HUES64 (cell line): Measurements from ENCODE around the gene BARHL1.

Experiments used
- H3K27ac ChIP-seq: 2 replicates; pipeline ENCODE4 v1.7.0; 2013; ENCODE audit warnings: low read depth, low read length, inconsistent platforms
- H3K27me3 ChIP-seq: 2 replicates; pipeline ENCODE4 v1.6.1; 2013; ENCODE audit warnings: mild to moderate bottlenecking, low read length; ENCODE audit not compliant: insufficient read depth
- H3K36me3 ChIP-seq: 2 replicates; pipeline ENCODE4 v1.6.1; 2013; ENCODE audit warnings: mild to moderate bottlenecking, low read length; ENCODE audit not compliant: insufficient read depth
- H3K4me1 ChIP-seq: 2 replicates; pipeline ENCODE4 v1.6.1; 2013; ENCODE audit warnings: mild to moderate bottlenecking, low read length, moderate library complexity; ENCODE audit not compliant: insufficient read depth
- H3K4me3 ChIP-seq: 2 replicates; pipeline ENCODE4 v1.5.1; 2013; ENCODE audit warnings: mild to moderate bottlenecking, low read length, moderate library complexity
- H3K9ac ChIP-seq: 2 replicates; pipeline ENCODE4 v1.6.1; 2013; ENCODE audit warnings: mild to moderate bottlenecking, low read depth, low read length
- H3K9me3 ChIP-seq: 2 replicates; pipeline ENCODE4 v1.6.1; 2013; ENCODE audit warnings: low read depth, low read length; ENCODE audit not compliant: insufficient read depth
- WGBS: fragments of 150-250, 120-280 bp; methylation state at CpG from one replicate; pipeline ENCODE4 v1.1.7; 2013; ENCODE audit warnings: missing lambda C conversion rate; 5-methylcytosine and 5-hydroxymethylcytosine counted together

The BARHL1 gene

DNA sequence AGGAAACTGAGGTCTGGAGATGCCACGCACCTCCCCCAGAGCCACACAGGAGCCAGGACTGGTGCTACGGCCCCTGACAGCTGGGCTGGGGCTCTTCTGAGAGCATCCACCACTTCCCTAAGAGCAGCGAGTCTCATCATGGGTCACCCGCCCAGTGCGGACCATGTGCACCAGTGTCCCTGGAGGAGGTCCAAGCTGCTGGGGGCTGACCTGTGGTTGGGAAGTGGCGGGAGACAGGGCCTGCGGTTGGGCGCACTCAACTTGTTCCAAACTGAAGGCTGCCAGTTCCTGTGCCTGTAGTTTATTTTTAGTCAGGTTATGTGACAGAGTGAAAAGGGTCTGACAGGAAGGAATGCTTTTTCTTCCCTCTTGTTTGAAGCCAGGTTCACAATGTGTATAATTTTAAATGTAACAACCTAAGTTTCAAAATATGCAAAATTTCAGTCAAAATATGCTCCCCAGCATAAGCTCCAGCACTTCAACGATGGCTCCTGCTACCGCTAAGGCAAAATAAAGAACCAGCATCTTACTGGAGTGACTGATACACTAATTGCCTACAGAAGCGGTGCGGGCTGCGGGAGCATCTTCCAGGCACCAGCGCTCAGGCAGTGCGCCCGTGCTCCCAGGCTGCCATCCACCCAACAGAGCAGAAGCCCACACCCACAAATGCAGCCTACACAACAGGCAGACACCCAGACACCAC lies 14.8 kb downstream of the BARHL1 start:
- WGBS = 94% methylated on average over 16 of the region's 16 CpGs
- Histone ChIP-seq H3K4me1 (peaks cover 20% of the 10 kb centered on the region), H3K9me3 (no peaks in the 10 kb centered on the region), H3K9ac (no peak overlapping the region), H3K36me3 (peaks cover 29% of the 10 kb centered on the region), H3K27me3 (peaks cover 15% of the 10 kb centered on the region), H3K27ac (no peak overlapping the region), H3K4me3 (no peak overlapping the region)

DNA sequence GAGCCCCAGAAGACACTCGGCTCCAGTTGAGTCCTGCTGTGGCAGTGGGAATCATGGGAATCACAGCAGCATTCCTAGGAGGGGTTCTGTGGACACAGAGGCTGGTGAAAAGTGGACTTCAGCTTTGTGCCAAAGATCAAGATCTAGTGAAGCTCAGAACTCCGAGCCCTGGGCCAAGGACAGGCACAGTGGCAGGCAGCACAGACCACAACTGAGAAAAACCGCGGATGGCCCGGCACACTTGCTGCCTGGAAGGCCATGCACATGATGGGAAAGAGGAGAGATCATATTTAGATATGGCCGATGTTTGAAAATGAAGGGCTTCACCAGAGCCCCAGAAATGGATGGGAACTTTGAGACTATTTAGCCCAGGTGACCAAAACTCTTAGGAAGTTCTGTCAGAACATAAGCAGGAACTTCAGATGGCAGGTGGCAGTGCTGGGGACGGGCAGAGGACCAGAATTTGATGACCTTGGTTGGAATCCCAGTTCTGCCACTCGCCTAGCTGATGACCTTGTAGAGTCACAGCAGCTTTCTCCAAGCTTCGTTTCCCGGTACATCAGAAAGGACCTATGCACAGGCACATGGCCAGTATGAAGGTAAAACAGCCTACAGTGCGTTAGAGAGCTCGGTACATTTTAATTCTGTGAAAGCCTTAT lies 18.0 kb downstream of the BARHL1 start:
- WGBS = 94% methylated on average over 12 of the region's 12 CpGs

DNA sequence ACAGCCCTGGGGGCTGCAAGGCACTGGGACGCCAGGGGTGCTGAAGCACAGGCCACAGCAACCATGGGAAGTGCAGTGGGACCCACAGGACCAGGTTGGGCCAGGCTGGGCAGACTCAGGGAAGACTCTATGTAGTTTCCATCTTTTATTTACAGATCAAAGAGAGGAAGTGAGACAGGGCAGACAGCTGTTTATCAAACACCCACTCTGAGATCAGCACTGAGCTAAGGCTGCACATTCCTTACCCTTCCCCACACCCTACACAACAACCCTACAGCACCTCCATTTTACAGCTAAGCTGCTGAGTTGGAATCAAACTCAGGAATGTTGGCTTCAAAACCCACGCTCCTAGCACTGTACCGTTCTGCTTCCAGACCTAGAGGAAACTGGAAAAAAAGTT lies 19.8 kb downstream of the BARHL1 start:
- WGBS = 80% methylated on average over 3 of the region's 3 CpGs
- Histone ChIP-seq H3K4me3 (no peak overlapping the region), H3K27me3 (no peaks in the 10 kb centered on the region), H3K9ac (no peak overlapping the region), H3K27ac (no peak overlapping the region), H3K36me3 (peaks cover 31% of the 10 kb centered on the region), H3K4me1 (no peaks in the 10 kb centered on the region; the same call in 1 of the 2 replicates), H3K9me3 (no peaks in the 10 kb centered on the region)

More for the DNA sequence above, 18.0 kb downstream of the BARHL1 start:
- Histone ChIP-seq H3K27me3 (no peaks in the 10 kb centered on the region), H3K9me3 (no peaks in the 10 kb centered on the region), H3K9ac (no peak overlapping the region), H3K4me3 (no peak overlapping the region), H3K36me3 (peaks cover 23% of the 10 kb centered on the region), H3K4me1 (no peaks in the 10 kb centered on the region; the same call in 1 of the 2 replicates), H3K27ac (no peak overlapping the region)

DNA sequence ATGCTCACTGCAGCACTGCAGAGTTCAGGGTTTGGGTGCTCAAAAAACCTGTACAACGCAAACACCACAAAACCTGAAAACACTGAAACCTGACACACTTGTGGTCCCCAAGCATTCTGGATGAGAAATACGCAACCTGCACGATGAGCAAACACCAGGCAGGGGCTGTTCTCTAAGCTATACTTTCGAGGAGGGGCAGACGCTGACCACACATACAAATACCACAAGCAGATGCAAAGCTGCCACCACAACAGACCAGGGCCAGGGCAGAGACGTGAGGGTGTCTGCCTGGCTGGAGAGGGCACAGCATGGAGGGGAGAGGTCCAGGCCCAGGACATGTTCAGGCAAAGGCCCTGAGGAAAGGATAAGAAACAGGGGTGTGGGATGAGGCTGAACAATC lies 23.0 kb downstream of the BARHL1 start:
- 95% methylated on average over 6 of the region's 6 CpGs for WGBS

DNA sequence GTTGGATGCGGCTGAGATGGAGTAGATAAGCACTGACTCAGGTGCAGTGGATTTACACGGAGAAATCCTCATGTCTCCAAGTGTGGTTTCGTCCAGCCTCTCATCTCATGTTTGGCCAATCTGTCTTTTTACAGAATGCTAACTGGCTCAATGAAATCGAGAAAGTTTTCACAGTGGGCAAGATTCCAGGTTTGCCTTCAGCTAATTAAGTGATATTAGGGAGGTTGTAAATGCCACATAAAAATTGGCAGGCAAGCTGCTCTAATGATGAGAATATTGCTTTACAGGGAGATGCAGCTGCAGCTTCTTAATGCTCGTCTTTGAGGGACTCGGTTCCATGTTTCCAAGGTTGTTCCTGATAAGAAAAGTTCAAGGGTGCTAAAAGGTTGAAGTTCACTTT lies 23.7 kb downstream of the BARHL1 start:
- H3K9ac ChIP-seq = no peak overlapping the region
- WGBS = 96% methylated on average over 6 of the region's 6 CpGs

More for the DNA sequence above, 23.0 kb downstream of the BARHL1 start:
- Histone ChIP-seq H3K9ac (no peak overlapping the region), H3K4me1 (no peaks in the 10 kb centered on the region), H3K27ac (no peak overlapping the region), H3K36me3 (peaks cover 49% of the 10 kb centered on the region), H3K9me3 (no peaks in the 10 kb centered on the region), H3K27me3 (no peaks in the 10 kb centered on the region), H3K4me3 (no peak overlapping the region)

DNA sequence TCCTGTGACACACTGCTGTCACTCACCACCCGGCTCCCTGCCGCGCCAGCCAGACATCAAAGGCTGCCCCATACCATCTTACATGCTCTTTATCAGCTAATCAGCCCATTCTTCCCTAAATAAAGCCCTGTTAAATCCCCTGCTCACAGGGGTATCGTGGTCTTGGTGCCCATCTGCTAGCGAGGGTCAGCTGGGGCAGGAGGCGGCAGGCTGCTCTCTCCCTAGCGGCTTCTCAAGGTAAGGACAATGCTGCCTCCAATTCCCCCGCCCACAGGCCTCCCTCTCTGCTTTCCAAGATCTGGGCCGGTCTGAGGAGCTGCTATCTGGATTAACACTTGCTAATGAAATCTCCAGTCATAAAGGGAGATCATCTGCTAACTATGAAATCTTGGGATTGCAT lies 26.8 kb downstream of the BARHL1 start:
- no peak overlapping the region for H3K9ac ChIP-seq
- H3K27ac ChIP-seq = no peak overlapping the region
- no peaks in the 10 kb centered on the region for H3K4me1 ChIP-seq
- H3K36me3 ChIP-seq = peaks cover 70% of the 10 kb centered on the region
- H3K9me3 ChIP-seq = no peaks in the 10 kb centered on the region
- no peak overlapping the region for H3K4me3 ChIP-seq
- H3K27me3 ChIP-seq = no peaks in the 10 kb centered on the region
- WGBS = 84% methylated on average over 9 of the region's 9 CpGs

More for the DNA sequence above, 23.7 kb downstream of the BARHL1 start:
- Histone ChIP-seq H3K27me3 (no peaks in the 10 kb centered on the region), H3K4me1 (no peaks in the 10 kb centered on the region), H3K27ac (no peak overlapping the region), H3K9me3 (no peaks in the 10 kb centered on the region), H3K36me3 (peaks cover 53% of the 10 kb centered on the region), H3K4me3 (no peak overlapping the region)

DNA sequence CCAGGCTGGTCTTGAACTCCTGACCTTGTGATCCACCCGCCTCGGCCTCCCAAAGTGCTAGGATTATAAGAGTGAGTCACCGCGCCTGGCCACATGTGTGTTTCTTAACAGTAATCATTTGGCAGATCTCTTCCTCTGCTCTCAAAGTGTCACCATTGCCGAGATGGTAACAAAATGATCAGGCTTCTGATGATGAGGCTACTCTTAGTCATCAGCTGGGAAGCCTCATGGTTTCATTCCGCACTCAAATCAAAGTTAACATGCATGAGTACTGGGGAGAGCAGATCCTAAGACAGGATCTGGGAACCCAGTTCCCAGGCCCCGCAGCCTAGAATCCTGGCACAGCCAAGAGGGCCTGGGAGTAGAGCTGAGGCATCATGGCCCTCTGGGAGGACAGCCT lies 27.4 kb downstream of the BARHL1 start:
- Histone ChIP-seq H3K27ac (no peak overlapping the region), H3K36me3 (peaks cover 76% of the 10 kb centered on the region), H3K4me3 (no peak overlapping the region), H3K4me1 (no peaks in the 10 kb centered on the region), H3K27me3 (no peaks in the 10 kb centered on the region), H3K9me3 (no peaks in the 10 kb centered on the region), H3K9ac (no peak overlapping the region)
- WGBS = 94% methylated on average over 7 of the region's 7 CpGs

DNA sequence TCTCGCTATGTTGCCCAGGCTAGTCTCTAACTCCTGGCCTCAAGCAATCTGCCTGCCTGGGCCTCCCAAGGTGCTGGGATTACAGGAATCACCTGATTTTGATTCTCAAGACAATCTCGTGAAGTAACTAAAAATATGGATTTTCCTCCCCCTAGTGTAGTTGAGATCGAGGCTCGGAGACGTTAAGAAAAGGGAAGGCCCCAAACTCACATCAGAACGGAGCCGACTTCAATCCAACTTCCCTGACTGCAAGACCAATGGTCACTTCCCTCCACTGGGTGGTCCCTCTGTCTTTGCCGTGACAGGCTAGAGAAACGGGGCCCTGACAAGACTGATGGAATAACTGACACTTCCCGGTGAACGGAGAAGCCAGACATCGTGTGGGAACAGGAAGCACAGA lies 28.3 kb downstream of the BARHL1 start:
- no peak overlapping the region for H3K27ac ChIP-seq
- WGBS = 94% methylated on average over 12 of the region's 12 CpGs

DNA sequence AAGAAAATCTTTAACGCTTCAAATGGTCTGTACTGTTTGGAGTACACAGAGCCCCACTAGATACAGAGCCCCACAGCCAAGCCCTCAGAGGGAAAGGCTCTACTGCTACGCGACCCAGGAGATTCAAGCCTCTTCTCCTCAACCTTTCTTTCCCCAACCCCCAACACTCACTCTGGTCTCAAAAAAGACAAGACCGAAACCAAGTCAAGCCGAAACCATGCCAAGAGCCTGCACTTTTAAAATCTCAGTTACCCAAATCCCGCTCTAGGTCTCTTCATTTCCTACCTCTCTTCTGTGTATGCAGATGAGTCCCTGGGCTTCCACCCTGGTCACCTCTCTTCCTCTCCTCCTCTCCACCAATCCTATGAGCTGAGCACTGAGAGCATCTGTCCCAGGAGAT lies 31.9 kb downstream of the BARHL1 start:
- Histone ChIP-seq H3K27me3 (no peaks in the 10 kb centered on the region), H3K9me3 (no peaks in the 10 kb centered on the region), H3K27ac (no peak overlapping the region), H3K4me1 (peaks cover 7% of the 10 kb centered on the region; the same call in 1 of the 2 replicates), H3K36me3 (peaks cover 87% of the 10 kb centered on the region), H3K4me3 (no peak overlapping the region), H3K9ac (no peak overlapping the region)
- WGBS = 87% methylated on average over 6 of the region's 6 CpGs

More for the DNA sequence above, 28.3 kb downstream of the BARHL1 start:
- Histone ChIP-seq H3K9ac (no peak overlapping the region), H3K27me3 (no peaks in the 10 kb centered on the region), H3K36me3 (peaks cover 84% of the 10 kb centered on the region), H3K4me3 (no peak overlapping the region), H3K4me1 (peaks cover 6% of the 10 kb centered on the region; the same call in 1 of the 2 replicates), H3K9me3 (no peaks in the 10 kb centered on the region)

DNA sequence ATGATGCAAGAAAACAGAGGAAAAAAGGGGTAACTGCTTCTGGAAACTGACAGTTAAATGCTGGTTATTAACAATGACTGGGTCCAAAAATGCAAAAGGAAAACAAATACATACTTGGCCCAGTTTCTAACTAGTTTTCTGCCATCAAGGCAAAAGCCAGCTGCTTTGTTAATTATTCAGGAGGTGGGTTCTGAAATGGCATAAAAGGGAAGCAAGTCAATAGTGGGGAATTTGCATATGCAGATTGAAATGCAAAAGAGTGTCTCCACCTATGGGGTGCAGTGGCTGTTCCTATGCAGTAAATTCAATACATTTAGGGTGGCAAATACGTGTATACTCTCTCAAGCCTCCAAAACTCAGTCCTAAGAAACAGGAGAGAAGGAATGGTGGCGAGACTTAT lies 33.4 kb downstream of the BARHL1 start:
- Histone ChIP-seq H3K27ac (no peak overlapping the region), H3K36me3 (peaks cover 87% of the 10 kb centered on the region), H3K9me3 (no peaks in the 10 kb centered on the region), H3K27me3 (no peaks in the 10 kb centered on the region), H3K4me3 (no peak overlapping the region), H3K9ac (no peak overlapping the region), H3K4me1 (peaks cover 7% of the 10 kb centered on the region; the same call in 1 of the 2 replicates)
- WGBS = 83% methylated on average over 2 of the region's 2 CpGs

DNA sequence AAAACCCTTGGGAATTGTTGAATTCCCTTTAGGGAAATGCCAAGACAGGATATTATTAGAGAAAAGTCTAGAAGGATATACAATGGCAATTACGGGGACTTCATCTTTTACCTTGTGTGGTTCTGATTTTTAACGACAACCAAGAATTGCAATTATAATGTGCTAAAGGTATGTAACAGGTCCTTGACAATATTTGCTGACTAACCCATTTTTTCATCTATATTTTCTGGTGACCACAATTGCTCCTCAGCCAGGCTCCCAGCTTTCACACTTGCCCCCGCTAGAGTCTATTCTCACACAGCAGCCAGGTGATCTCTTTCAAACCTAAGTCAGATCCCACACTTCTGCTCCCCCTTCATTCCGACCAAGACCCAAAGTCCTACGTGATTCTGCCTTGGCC lies 34.3 kb downstream of the BARHL1 start:
- no peak overlapping the region for H3K27ac ChIP-seq
- H3K27me3 ChIP-seq = no peaks in the 10 kb centered on the region
- no peak overlapping the region for H3K4me3 ChIP-seq
- H3K36me3 ChIP-seq = peaks cover 86% of the 10 kb centered on the region
- no peaks in the 10 kb centered on the region for H3K9me3 ChIP-seq
- WGBS = 91% methylated on average over 5 of the region's 5 CpGs
- H3K9ac ChIP-seq = no peak overlapping the region
- peaks cover 7% of the 10 kb centered on the region; the same call in 1 of the 2 replicates for H3K4me1 ChIP-seq
